NCI-H748 (cell line): ENCODE results near the gene HERPUD1.

ENCODE experiments used
- DNase-seq: peaks from one replicate; lab custom pipeline; 2025; ENCODE audit not compliant: unreplicated experiment; lab: John Stamatoyannopoulos, UW

HERPUD1 gene

GRCh38 chr16:56910654-56911539 is 21.0 kb upstream of the HERPUD1 start:
- DNase-seq = no peak

- DNase-seq = no peak
Measured at GRCh38 chr16:56911771-56912571, 20.0 kb upstream of the HERPUD1 start.

DNA sequence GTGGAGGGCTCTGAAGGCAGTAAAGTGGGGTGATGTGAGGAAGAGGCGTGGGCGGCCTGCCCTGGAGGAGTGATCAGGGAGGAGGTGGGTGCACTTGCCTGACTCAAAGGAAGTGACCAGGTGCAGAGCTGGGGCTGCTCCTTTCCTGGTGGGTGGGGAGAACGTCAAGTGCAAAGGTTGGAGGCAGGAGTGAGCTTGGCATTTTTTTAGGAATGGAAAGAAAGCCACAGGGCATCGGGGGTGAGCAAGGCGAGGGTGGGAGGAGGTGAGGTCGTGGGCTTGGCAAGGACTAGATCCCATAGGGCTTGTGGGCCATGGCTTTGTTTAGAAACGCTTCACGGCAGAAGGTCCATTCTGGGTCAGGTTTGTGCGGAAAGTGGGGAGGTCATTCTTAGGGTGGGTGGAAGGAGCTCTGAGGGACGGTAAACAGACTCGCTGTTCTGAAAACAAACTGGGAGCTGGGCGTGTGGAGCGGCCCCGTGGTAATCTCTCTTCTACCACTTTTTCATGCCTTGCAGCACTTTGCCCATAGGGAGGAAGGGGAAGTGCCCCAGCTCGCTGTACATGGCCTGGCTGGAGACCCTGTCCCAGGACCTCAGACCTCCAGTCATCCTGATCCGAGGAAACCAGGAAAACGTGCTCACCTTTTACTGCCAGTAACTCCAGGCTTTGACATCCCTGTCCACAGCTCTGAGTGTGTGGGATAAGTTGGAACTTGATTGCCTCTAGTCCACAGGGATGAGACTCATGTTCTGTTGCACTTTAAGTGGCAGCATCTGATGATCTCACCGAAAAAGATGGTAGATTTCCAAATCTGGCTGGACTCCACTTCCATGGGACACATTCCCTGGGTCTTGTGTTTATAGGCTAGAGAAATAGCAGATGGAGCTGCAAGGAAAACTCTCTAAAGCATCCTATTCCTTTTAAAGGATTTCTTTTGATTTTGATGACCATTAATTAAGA is 18.9 kb upstream of the HERPUD1 start:
- no peak for DNase-seq

- DNase-seq = no peak
Measured at GRCh38 chr16:56914896-56915295, 17.0 kb upstream of the HERPUD1 start.

DNA sequence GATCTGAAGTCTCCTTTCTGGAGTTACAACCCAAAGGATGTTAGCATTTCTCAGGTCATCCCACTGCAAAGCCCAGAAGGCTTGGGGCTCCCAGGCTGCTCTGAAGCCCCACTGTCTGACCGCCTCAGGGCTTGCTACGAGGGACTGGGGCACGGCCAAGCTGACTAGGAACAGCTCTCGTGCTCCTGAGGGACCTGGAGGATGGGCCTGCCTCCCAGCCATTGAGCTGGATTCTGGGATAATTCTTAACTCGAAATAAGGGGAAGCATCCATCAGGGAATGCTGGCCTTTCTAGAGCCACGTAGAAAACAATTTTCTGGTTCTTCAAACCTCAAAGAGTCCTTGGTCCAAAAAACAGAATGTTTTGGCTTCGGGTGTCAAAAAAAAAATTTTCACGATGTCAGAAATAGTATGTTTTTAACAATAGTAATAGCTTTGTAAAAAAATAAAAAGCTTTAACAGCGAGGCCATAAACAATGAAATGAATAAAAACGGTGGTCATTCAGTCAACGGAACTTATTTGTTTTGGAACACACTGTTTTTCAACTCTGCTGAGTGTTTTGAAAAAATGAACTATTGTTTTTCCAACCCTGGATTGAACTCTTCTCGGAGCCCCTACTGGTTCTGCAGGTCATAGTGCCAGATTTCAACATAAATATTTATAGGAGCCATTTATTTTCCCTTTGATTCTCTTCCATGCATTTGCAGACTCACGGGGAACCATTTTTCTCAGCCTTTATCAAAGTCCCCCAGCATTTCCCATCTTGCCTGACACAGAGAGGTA is 16.4 kb upstream of the HERPUD1 start:
- no peak for DNase-seq

DNA sequence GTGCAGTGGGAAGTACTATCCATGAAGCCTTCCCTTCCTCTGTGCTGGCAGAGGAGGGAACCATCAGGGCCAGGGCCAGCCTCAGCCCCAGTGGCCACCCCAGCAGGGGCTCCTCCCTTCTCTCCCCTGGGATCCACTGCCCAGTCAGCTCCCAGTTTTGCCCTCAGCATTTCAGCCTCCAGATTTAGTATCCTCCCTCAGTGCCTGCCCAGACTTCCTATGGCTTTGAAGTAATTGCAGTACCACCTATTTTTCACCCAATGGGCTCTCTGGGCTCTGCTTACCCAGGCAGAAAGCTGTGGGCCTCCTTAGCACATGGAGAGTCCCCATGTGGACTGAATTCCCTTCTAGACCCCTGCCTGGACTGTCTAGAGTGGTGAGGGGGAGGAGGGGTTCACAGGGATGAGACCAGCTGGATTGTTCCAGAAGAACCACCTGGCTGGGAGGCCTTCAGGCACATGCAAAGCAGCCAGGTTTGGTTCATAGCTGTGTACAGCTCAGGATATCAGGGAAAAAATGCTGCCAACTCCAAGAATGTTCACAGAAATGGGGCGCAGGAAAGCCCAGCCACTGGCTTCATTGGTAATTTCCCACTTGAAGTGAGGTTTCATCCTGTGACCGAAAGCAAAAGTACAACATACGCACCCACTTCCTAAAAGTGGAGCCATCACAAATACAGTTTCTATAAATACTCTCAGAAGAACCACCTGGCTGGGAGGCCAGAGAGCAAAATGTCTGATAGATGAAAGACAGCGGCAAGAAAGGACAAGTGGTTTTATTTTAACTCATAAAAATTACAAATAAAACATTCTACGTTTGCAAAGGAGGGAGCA is 15.2 kb upstream of the HERPUD1 start:
- DNase-seq = no peak

DNA sequence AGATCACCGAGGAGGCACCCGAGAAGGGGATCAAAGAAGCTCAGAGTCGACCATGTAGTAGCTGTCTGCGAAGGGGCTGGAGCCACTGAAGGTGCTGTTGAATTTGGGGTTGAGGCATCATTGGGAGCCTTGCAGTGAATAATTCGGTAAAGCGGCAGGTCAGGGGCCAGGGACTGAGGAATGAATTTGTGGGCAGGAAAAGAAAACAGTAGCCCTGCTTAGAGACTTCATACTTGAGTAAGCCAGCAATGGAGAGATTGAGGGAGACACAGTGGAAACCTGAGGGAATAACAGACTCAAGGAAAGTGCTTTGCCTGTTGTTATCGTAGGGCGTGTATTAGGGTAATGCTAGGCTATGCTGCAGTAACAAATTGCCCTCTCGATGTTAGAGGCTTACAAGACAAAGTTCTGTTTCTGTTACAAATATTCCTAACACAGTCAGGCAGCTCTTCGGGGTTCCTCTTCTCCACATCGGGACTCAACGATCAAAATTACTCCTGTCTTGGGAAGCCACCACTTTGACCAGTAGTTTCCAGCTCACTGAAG is 13.4 kb upstream of the HERPUD1 start:
- no peak for DNase-seq

DNA sequence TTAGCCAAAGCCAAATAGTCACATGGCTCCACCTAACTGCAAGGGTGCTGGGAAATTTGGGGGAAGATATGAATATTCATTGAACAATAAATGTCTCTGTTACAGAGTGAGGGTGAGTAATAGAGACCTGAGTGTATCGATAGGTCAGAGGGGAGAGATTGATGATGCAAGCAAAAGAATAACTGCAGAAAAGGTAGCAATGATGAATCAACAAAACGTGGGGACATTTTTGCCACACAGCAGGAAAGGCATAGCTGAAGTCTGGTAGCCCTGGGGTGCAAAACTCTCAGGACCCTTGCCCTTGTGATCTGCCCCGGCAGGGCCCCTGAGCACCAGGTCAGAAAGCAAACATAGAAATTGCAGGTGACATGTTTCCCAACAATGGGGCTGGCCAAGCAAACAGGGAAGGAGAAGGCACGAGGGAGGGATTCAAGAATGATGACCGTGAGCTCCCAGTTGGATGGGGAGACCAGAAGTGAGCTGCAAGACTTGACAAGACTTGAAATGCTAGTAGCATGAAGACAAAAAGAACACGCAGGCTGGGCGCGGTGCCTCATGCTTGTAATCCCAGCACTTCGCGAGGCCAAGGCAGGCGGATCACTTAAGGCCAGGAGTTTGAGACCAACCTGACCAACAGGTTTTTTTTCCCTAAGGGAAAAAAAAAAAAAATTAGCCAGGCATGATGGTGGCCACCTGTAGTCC is 12.7 kb upstream of the HERPUD1 start:
- DNase-seq = peak; percentile 3

GRCh38 chr16:56921571-56921970 is 10.4 kb upstream of the HERPUD1 start:
- no peak for DNase-seq

DNA sequence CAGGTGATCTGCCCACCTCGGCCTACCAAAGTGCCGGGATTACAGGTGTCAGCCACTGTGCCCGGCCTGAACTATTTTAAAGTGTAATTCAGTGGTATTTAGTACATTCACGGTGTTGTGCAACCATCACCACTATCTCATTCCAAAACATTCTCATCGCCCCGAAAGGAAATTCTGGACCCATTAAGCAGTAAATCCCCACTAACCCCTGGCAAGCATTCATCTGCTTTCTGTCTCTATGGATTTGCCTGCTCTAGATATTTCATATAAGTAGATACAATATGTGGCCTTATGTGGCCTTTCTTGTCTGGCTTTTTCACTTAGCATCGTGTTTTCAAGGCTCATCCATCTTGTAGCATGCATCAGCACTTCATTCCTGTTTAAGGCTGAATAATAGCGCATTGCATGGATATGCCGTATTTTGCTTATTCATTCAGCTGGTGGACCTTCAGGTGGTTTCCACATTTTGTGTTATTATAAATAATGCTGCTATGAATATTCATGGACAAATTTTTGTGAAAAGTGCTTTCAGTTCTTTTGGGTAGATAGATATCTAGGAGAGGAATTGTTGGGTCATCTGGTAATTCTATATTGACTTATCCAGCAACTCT is 8.4 kb upstream of the HERPUD1 start:
- no peak for DNase-seq

GRCh38 chr16:56927471-56927870 is 4.5 kb upstream of the HERPUD1 start:
- DNase-seq = no peak

DNA sequence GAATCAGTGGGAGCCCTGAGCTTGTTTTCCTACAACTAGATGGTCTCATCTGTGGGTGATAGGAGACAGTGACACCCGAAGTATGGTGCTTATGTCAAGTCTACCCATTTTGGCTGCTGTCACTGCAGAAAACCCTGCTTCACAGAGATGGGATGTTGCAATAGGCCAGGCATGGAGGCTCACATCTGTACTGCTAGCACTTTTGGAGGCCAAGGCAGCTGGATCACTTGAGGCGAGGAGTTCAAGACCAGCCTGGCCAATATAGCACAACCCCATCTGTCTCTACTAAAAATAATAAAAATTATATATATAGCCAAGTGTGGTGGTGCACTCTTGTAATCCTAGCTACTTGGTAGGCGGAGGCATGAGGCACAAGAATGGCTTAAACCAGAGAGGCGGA is 2.3 kb upstream of the HERPUD1 start:
- no peak for DNase-seq

- DNase-seq = no peak
Measured at GRCh38 chr16:56930486-56931270, 1.3 kb upstream of the HERPUD1 start.

DNA sequence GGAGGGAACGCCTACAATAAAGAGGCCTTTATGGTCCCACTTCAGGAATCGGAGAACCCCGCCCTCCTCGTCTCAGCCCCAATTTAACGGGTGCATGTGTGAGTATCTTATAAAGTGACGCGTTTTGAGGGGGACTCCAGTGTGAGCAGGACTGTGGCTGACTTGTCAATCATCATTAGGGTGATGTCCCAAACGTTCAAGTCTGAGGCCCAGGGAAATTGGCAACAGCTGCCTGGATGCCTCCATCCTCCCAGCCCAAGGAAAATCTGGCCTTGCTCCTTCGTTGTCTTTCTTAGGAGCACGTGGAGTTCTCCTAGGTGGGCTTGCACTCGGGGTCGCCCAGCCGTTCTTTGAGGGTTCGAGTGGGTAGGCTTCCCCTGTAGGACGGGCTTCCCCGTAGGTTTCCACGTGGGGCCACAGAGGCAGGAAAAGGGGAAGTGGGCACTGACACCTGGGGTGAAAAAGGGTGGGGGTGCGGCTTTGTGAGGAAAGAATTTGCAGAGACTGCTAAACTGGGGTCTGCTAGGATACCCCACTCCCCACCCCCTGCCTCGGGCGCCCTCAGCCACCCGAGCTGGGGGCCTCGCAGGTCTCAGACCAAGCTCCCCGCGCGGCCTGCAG is 561 bp upstream of the HERPUD1 start:
- peak; percentile 20 for DNase-seq

- peak; percentile 69 for DNase-seq
Measured at GRCh38 chr16:56932721-56933619, 1.0 kb downstream of the HERPUD1 start.
